Neural progenitor cell (in vitro differentiated cells): ENCODE measurements around the gene MGRN1.

Source experiments
- CTCF ChIP-seq: fragments of 200-600 bp; sonication (generic); IDR thresholded peaks from 2 replicates; pipeline ENCODE4 v1.5.1; 2017; ENCODE audit warnings: antibody characterized with exemption, mild to moderate bottlenecking
- EZH2 ChIP-seq: fragments of 200-600 bp; sonication (generic); IDR thresholded peaks from 2 replicates; pipeline ENCODE4 v1.6.1; 2017; ENCODE audit warnings: antibody characterized with exemption, mild to moderate bottlenecking, moderate library complexity
- EZH2phosphoT487 ChIP-seq: fragments of 200-600 bp; sonication (generic); IDR thresholded peaks from 2 replicates; pipeline ENCODE4 v1.6.1; 2017; ENCODE audit warnings: antibody characterized with exemption

- TF ChIP-seq CTCF (no peak), EZH2 (no peak), EZH2phosphoT487 (no peak)
Measured at GRCh38 chr16:4647644-4647980, 23.0 kb downstream of the MGRN1 start.
